NCI-H1694 treated with DMSO at 0.1 percent for 48 hours (cell line): ENCODE results near the gene AATK.

Experiments used
- DNase-seq: peaks from one replicate; lab custom pipeline; 2025; lab: John Stamatoyannopoulos, UW

Gene AATK

DNA sequence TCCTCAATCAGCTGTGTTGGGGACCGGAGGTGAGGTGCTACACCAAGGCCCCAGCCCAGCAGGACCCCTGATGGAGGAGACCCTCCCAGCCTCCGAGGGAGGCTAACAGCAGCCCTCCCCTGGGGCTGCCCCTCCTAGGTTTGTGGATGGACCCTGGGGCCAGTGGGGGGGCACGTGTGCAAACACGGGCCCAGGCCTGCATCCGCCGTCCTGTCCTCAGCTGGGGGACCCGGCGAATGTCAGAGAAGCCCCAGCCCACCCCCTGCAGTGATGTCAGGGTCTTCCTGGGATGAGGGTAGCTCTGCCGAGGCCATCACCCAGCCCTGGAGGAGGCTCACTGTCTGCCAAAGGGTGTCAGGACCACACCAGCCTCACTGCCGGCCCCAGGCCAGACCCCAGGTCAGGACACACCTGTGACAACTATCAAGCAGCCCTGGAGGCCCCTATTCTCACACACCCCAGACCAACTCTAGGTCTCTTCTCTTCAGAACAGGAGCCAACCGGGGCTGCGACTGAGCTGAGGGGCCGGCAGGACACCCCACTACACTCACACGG is 30.0 kb upstream of the AATK start:
- DNase-seq: no peak

DNA sequence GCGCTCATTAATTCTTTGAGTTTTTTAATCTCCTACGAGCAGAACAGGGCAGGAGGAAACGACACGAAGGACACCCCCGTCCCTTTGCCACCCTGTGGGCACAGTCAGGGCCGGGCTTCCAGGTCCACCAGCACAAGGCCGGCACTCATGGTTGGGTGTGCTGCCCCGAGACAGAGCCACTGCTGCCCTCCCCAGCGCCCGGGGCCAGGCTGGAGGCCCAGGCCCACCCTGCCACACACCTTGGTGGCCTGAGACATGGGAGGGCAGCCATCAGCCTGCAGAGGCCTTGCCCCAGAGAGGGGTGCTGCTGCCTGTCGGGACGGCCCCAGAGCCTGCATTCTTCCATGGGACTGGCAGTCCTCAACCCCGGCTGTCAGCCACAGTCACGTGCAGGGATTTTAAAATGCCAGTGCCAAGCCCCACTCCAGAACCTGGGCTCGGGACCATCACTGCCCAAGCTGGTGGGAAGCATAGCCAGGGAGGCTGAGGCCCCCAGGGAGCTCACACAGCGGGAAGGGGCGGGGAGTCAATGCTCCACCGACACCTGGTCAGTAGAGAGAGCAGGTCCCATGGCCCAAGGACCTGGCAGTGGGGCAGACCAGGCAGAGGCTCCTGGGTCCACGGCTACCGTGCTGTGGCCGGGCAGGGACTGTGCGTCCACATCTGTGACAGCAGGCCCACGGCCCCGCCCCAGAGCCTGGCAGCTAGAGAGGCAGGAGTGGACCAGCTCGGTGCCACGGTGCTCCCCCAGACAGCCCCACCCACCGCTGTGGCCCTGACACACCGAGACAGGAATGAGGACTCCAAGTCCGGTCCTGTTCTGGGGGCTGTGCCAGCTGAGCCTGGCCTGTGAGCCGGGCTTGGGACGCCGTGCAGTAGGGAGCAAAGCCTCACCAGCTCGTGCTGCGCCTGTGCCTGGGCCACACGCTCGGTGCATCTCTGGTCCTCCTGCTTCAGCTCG is 29.2 kb upstream of the AATK start:
- DNase-seq: no peak

DNA sequence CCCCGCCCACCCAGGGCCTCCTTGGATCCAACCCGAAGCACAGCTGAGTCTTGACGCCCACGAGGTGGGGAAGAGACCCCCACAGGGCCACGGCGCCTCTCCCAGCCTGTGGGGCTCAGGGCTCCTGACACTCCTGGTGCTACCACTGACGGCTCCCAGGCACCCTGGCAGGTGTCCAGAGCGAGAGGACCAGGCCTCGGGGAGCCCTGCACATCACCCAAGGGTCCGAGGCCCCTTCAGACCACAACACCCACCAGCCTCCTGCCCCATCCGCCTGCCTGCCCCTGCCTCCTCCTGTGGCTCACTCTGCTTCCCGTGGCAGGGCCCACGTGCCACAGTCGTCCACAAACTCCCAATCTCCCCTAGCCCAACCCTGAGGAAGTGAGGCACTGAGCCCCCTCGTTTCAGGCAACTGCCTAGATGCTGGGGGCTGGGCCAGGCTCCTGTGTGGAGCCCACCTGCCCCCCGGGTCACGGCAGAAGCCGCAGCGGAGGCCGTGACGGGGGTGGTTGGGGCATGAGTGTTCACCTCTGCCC is 28.3 kb upstream of the AATK start:
- no peak for DNase-seq

DNA sequence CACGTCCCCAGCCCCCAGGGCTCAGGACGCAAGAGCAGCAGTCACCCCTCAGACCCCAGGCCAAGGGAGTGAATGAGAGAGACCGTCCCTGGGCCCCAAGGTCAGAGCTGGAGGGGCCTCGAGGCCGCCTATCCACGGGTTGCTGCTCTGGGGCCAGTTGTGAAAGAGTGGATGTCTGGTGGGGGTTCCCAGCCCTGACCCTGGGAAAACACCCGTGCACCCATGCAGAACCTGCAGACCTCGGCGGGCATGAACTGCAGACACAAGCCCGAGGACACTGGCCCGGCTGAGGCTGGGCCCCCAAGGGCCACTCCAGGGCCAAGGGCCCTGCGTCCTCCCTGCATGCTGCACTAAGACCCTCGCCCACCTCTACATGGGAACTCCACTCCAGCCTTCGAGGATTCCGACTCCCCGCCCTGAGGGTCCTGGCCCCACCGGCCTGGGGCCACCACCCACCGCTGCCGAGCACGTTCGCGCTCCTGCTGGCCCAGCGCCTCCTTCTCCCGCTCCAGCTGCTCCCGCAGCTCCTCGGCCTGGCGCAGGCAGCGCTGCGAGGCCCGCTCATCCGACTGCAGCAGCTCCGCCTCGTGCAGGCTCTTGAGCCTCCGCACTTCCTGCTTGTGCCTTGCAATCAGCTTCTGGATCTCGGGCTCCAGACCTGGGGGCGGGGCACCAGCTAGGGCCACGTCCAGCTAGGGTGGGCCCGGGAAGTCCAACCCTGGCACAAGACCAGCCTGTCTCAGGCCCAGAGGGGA is 27.6 kb upstream of the AATK start:
- no peak for DNase-seq

DNA sequence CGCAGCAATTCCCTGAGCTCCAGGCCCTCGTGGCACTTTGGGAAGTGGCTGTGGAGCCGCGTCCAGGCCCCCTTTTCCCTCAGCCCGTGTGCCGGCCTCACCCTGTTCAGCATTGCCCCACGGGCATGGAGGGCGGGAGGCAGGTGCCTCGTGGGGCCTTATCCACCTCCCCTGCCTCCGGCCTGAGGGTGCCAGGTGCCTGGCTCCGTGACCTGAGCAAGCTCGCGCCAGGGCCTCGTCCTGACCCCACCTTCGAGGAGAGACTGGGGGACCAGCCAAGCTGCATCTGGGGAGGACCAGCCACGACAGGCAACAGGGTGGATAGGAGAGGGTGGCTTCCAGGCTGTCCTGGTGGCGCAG is 27.0 kb upstream of the AATK start:
- no peak for DNase-seq

DNA sequence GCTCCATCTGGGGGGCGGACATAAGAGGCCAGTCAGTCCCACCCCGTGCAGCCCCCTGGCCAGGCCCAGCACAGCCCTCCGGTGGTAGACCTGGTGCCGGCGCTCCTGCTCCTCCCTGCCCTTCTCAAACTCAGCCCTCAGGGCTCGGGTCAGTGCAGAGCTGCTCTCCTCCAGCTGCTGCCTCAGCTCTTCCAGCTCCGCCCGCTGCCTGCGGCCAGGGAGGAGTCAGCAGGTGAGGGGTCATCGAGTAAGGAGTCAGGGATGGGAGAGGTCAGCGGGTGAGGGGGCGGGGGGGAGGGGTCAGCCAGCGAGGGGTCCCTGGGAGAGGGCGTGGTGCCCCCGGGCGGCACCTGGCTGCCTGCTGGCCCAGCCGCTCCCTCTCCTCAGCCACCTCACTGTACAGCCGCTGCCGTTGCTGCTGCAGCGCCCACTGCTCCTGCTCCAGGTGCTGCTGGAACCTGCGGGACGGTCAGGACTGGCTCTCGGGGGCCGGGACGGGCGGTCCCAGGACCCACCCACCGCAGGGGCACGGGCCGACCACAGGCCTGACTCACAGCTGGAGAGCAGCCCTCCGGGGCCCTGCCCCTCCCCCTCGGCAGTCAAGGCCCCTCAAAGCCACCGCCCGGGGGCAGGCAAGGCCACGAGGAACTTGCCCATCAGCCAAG is 26.5 kb upstream of the AATK start:
- no peak for DNase-seq

DNA sequence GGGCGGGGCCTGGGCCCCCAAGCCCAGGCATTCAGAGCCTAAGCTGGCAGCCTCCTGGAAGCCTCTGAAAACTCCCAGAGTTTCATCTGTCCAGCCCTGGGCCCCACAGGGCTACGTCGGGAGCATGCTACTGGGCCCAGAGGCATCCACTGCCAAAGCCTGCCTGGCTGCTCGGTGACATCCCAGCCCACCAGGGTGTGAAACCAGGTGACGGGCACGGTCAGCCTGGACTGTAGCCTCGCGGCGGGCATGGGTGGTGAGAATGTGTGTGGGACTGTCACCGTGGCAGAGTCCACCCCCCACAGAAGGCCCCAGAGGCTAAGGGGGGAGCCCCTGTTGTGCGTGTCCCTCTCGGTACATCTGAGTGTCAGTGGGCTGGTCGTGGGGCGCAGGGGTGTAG is 25.6 kb upstream of the AATK start:
- DNase-seq: no peak

DNA sequence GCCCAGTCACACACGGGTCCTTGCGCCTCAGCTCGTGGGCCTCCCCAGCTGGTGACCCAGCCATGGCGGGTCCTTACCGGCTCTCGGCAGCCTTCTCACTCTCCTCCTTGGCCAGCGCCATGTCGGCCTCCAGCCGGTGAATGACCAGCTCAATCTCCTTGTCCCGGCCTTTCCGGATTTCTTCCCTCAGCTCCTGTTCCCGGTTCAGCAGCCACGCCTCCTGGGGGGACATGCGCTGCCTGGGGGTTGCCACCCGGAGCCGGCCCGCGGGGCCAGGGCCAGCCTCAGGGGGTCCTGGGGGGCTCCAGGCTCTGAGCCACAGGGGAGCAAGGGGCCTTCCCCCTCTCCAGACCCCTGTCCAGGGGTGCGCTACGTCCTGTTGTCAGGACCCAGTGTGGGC is 25.1 kb upstream of the AATK start:
- DNase-seq: no peak

DNA sequence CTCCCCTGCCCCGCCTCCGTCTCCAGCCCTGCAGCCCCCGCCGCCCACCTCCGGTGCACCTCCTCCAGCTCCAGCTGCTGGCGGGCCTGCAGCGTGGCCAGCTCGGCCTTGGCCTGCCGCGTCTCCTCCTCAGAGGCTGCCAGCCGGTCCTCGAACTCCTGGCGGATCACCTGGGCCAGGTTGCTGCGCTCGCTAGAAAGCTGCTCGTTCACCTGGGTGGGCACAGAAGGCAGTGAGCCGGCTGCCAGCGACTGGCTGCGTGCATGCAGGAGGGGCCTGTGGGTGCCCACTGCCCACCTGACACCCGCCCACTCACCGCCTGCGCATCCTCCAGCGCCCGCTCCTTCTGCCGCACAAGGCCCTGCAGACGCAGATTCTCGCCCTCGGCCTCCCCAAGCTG is 24.6 kb upstream of the AATK start:
- DNase-seq: no peak

DNA sequence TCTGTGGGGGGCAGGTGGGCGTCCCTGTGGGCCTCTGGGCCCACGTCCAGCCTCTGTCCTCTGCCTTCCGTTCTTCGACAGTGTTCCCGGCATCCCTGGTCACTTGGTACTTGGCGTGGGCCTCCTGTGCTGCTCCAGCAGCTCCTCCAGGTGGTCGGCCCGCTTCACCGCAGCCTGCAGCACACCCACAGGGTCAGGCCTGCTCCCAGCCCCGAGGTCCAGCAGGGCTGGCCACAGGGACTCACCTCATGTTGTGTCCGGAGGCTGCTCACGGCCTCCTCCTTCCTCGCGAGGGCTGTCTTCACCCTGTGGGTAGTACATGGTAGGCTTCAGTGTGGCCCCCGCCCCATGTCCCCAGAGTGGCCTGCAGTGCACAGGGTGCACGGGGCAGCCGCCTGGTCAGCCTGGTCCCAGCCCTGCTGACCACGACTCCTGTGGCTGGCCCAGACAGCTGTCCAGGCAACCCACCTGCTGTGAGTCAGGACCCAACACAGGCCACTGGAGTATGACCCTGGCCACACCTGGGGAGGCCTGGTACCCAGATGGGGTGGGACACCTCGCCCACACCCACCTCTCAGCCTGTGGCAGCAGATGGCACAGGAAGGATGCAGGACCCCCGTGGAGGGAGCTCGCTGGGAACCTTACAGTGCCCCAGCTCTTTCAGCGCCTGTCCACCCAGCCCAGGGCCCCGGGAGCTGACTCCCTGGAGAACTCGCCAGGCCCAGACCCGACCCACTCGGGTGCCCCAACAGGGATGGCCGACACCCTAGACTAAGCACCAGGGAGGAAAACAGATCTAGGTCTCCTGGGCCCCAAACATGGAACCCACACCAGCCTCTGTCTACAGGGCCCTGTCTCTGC is 23.9 kb upstream of the AATK start:
- DNase-seq: no peak

DNA sequence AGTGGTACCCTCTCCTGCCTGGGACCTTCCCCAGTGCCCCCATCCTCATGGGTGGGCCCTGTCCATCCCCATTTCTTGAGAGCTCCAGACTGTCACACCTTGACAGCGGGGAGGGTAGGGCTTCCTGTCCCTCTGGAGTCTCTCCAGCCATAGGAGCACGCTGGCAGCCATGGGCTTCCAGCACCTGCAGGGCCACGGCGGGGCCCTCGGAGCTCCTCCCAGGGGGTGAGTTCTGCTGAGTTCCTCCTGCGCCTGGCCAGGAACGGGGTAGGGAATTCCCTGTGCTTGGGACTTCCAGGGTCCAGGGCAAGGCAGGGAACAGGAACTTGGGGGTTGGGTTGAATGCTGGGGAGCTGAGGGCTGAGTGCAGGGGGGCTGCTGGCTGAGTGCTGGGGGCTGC is 23.0 kb upstream of the AATK start:
- no peak for DNase-seq

DNA sequence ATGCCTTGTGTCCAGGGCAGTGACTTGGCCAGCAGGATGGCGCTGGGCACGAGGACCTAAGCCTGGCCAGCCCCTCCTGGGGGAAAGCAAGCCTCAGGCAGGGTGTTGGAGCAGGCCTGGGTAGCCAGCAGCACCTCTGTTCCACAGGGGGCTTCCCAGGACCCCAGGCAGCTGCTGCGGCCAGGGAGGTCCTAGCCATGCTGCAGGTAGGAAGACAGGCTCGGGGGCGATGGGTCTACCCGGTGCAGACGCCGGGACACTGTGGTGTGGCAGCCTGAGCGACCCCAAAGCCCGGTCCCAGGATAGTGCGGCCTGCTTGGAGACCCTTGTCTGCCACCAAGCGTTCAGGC is 22.4 kb upstream of the AATK start:
- no peak for DNase-seq

DNA sequence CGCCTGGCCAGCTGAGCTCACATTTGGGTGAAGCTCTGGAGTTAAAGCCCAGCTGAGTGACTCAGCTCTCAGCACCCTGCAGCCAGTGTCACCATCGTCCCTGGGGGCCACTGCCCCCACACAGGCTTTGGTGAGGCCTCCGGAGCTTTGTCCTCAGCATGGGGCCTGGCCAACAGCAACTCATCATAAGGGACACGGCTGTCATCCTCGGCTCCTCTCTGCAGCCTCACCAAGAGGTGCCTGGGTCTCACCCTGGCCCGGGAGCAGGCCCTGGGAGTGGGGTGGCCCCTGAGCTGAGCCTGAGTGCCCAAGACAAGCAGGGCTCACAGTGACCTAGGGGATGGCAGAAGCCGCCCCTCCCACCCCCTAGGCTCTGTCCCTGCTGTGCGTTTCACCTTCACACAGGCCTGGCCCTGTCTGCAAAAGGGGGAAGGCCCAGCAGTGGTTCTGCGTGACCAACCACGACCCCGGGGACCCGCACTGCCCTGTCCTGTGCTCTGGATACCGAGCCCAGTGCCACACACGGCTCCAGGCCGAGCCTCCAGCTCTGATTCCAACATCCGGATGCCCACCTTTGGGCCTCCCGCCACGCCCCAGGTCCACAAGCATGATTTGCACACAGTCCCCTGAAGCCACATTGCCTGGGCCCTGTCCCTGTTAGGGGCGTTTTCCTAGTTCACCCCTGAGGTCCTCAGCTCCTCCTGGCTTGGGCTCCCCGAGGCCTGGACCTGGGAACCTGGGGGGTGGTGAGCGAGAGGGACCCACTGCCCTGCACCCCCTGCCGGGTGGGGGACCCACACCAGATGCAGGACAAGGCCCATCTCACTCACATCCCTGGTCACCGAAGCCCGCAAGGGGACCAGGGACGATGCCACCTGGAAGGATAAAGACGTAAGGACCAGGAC is 21.8 kb upstream of the AATK start:
- no peak for DNase-seq

DNA sequence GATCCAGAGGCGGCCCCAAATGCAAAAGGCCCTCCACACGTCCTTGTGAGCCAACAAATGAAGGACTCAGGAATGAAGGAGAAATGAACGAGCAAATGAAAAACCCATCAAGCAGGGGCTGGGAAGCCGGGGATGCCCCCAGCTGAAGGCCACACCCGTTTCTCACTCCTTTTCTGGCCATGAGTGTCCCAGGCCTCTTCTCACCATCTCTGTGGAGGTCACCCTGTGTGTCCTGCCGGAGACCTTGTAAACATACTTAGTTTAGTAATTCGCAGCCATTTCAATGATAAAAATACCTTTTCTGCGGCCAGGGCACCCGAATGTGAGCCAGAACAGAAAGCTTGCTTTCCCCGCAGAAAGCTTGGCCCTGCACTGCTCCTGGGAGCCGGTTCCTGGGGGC is 21.1 kb upstream of the AATK start:
- DNase-seq: no peak

DNA sequence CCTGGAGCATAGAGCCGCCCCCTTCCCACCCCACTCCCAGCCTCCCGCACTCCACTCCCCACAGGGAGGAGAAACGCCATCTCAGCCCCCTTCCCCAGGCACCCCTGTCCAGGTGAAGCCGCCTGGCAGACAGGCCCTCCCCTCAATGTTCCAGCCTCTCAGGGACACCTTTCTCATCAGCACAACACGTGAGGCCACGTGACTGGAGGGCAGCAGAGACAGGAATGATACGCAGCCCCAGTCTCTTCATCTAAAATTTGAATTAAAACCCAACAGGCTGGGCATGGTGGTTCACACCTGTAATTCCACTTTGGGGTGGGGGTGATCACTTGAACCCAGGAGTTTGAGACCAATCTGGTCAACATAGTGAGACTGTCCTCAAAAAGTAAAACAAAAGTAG is 20.2 kb upstream of the AATK start:
- DNase-seq: no peak

DNA sequence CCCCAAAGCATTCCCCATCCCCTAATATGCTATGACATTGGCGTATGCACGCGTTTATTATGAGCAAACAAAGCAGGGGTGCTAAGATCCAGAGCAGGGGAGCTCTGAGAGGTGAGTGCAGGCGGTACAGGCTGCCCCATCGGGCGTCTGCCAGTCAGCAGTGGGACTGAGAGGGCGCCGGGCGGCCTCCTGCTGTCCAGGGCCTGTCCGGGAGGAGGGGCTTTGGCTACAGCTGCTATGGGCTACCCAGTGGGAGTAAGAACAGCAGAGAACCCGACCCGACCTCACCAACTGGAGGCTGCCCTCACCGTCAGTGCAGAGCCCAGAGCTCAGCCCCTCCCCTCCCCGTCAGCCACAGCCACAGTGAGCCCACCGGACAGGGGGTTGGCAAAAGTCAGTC is 18.5 kb upstream of the AATK start:
- DNase-seq: no peak

DNA sequence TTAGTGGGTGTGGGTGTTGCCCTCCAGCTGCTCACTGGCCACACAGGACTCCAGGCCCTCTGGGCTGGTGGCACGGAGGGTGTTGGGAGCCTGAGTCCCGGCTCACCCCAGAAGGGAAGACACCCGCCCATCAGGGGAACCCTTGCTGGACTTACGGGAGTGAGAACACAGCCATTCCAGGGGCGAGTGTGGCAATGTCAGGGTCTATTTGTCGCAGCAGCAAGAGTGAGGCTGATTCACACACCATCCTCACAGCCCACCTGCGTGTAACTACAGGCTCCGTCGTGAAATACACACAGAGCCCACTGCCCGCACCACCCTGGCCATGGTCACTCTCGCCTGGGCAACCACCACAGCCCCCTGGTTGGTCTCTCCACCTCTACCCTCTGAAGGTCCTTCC is 17.8 kb upstream of the AATK start:
- no peak for DNase-seq

DNA sequence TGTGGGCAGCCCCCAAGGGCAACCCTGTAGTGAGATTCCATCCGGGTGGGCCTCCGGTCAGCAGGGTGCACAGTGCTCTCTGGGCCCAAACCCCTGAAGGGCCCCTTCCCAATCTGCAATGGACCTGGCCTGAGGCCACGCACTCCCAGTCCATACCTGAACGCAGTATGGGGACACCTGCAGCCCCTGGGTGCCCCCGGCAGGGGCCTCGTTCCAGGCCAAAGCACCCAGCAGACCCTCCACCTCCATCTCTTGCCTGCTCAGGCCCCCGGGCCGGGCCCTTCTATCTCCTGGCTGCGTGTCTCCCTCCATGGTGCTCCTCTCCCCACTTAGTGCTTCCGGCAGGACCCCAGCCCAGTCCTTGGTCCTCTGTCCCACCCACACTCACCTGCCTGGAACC is 17.3 kb upstream of the AATK start:
- DNase-seq: no peak

DNA sequence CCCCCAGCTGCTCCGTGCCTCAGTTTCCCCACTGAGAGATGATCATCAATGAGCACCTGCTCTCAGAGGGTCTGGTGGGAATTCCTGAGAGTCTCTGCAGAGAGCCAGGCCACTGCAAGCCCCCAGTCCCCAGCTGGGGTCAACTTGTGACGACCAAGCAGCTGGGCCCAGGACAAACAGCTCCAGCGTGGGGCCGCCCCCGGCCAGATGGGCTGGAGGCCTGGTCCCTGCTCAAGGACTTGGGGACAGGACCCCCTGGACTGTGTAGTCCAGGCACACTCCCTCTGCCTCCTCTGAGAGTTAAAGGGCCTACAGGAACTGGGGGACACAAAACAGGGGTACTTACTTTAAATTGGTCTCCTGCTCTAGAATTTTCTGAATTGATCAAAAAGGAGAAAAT is 16.6 kb upstream of the AATK start:
- DNase-seq: no peak

DNA sequence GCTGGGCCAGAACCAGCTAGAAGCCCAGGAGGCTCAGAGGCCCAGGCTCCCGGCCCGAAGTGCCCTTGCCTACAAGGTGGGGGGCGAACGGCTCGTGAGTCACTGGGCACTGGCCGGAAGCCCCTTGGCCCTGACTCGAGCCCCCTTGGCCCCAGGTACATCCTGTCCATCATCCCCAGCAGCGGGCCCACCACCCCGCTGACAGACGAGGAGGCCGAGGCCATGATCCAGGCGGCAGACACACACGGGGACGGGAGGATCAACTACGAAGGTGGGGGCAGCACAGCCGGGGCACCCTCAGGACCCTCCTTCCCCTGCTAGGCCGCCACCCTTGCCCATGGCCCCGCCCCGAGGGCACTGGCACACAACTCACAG is 15.8 kb upstream of the AATK start:
- DNase-seq: no peak
